Left ventricle myocardium inferior (tissue), 1 donor: ENCODE data around the gene UNC93A. TPM values are rescaled to one million over a fixed set of nuclear protein-coding genes. Genes with fewer than 3 reads are reported as not detected.
"Not testable (repeated sequence)": the region's sequence is repeated elsewhere in the genome, so short reads cannot be mapped to it uniquely, and the experiment has no call there.

ENCODE experiments used
- DNase-seq: peaks from one replicate; pipeline ENCODE4 v3.0.0-alpha.2; 2020
- H3K27ac ChIP-seq: fragments of 200-600 bp; replicated peaks from 2 replicates; pipeline ENCODE4 v1.8.0; 2021
- H3K27me3 ChIP-seq: fragments of 200-600 bp; 2 replicates; pipeline ENCODE4 v1.8.0; 2021; ENCODE audit warnings: low read depth
- H3K36me3 ChIP-seq: fragments of 200-600 bp; 2 replicates; pipeline ENCODE4 v1.8.0; 2021
- H3K4me1 ChIP-seq: fragments of 200-600 bp; 2 replicates; pipeline ENCODE4 v1.8.0; 2021
- H3K4me3 ChIP-seq: fragments of 200-600 bp; 2 replicates; pipeline ENCODE4 v1.8.0; 2021; ENCODE audit warnings: mild to moderate bottlenecking, moderate library complexity
- H3K9me3 ChIP-seq: fragments of 200-600 bp; replicated peaks from 2 replicates; pipeline ENCODE4 v1.8.0; 2021
- intact Hi-C: fragments of 100-400 bp; cut with micrococcal nuclease; formaldehyde crosslinking; loops from one replicate; pipeline ENCODE4 v1.11.0; 2022
- total RNA-seq: library from RNA; stranded (reverse); fragmentation: NEBNext Ultra II Directional; extraction: Animal tissue kit (Norgen Biotek cat#: 25700); gene quantifications from one replicate; pipeline ENCODE4 v1.2.1, GENCODE V29; 2021
- TF ChIP-seq, protein P1 (sequence below): fragments of 200-600 bp; IDR thresholded peaks from 2 replicates; pipeline ENCODE4 v1.8.0; 2021; ENCODE audit warnings: antibody characterized with exemption, mild to moderate bottlenecking, borderline replicate concordance
- donor health status: DM: no; HTN: yes; CAD: no; lungs with severe emphysema.

Gene UNC93A
- total RNA-seq, 1 donor from 2014 or later: not detected

DNA sequence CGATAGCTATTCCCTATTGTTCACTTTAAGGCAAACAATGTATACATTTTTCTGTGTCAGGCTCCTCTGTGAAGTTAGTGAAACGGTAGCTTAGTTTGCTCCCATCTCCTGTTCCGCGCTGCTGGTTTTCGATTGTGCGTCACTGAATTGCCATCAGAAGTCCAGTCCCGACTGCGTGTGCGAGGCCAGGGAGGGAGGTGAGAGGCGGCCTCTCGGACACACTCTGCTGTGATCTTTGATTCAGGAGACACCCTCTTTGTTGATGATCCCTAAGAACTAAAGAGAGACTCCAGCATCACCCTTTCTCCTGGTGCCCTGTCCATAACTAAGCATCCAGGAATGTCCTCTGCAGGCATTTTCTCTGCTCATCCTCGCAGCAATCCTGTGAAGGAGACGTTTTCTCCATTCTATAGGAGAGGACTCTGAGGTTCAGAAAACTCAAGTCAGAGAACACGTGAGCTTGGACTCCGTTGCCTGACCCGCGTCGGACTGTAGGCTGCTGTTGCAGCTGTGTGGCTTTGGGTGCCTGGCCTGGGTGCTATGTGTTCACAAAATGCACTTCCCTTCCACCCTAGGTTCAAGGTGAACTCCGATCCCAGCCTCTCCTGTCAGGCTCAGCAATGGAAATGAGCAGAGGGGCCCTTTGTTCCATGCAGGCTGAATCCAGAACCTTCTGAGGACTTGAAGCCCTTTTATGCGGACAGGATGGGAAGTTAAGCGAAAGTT lies 24.1 kb upstream of the UNC93A start:
- intact Hi-C loops: no loop called here
- H3K36me3 ChIP-seq: no peaks in the 10 kb centered on the region

DNA sequence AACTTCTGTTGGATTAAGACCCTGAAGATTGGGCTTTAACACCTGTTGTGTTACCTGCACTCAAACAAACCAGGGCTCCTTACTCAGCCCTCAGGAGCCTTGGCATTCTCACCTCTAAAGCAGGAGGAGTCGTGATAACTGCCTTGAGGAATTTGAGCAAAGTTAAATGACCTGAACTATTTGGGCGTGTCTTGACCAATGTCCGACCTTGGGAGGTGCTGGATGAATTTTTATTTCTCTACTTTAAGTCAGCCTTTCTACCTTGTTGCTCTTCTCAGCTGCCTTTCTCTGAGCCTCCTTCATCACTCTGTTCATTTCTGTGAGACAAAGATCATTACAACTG lies 23.6 kb upstream of the UNC93A start:
- H3K9me3 ChIP-seq, intact Hi-C loops, H3K36me3 ChIP-seq, H3K4me3 ChIP-seq, DNase-seq, H3K4me1 ChIP-seq, H3K27ac ChIP-seq: not testable (repeated sequence)
- peaks cover 47% of the 10 kb centered on the region for H3K27me3 ChIP-seq

More for the DNA sequence above, 24.1 kb upstream of the UNC93A start:
- peaks cover 47% of the 10 kb centered on the region for H3K27me3 ChIP-seq
- no peak for DNase-seq
- H3K27ac ChIP-seq: no peak overlapping the region
- TF ChIP-seq, protein P1, sequence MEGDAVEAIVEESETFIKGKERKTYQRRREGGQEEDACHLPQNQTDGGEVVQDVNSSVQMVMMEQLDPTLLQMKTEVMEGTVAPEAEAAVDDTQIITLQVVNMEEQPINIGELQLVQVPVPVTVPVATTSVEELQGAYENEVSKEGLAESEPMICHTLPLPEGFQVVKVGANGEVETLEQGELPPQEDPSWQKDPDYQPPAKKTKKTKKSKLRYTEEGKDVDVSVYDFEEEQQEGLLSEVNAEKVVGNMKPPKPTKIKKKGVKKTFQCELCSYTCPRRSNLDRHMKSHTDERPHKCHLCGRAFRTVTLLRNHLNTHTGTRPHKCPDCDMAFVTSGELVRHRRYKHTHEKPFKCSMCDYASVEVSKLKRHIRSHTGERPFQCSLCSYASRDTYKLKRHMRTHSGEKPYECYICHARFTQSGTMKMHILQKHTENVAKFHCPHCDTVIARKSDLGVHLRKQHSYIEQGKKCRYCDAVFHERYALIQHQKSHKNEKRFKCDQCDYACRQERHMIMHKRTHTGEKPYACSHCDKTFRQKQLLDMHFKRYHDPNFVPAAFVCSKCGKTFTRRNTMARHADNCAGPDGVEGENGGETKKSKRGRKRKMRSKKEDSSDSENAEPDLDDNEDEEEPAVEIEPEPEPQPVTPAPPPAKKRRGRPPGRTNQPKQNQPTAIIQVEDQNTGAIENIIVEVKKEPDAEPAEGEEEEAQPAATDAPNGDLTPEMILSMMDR: no peak
- H3K4me1 ChIP-seq: no peaks in the 10 kb centered on the region
- H3K4me3 ChIP-seq: no peak overlapping the region
- H3K9me3 ChIP-seq: peaks cover 9% of the 10 kb centered on the region

DNA sequence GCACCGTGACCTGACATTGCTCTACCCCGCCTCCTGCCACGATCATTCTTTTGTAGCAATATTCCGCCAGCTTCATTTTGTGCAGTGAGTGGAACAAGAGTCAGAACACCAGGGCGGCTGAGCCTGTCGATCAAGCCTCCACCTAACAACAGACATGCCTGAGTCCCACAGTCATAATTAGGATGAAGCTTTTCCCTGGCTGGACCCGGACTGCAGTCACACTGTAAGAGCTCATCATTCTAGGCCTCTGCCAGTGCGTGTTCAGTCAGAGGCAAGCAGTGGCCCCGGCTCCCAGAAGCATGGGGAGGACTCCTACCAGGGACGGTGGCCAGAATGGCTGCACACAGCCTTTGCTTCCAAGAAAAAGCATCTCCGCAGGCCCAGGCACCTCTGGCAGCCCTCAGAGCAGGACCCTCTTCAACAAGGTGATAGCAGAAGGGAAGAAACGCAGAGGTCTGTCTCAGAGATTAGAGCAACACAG lies 23.2 kb upstream of the UNC93A start:
- H3K36me3 ChIP-seq: no peaks in the 10 kb centered on the region
- H3K4me1 ChIP-seq: no peaks in the 10 kb centered on the region
- no peak overlapping the region for H3K4me3 ChIP-seq
- H3K27me3 ChIP-seq: peaks cover 45% of the 10 kb centered on the region
- DNase-seq: no peak
- TF ChIP-seq, protein P1: no peak
- intact Hi-C loops: no loop called here
- peaks cover 5% of the 10 kb centered on the region for H3K9me3 ChIP-seq
- H3K27ac ChIP-seq: no peak overlapping the region

DNA sequence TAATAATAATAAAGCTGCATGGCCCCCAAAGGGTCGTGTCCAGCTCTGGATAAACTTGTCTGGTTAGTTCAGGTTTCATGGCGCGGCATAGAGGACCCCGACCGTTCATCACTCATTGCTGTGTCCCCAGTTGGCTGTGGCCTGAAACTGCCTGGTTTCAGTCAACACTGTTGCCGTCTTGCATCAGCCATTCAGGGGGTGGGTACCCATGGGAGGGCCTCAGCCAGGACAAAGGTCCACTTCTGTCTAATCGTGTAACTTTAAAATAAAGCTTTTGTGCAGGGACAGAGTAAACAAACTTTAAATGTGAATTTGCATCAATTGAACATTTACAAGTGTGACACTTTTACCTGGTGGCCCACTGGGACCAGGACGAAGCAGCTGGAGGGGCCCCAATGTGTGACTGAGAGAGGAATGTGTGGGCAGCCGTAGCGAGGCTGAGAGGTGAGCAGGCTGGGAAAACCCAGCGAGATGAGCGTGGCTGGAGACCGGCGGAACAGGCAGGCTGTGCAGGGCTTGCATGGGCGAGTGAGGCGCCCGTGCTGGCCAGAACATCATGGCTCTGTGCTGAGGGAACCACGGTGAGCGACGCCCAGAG lies 22.3 kb upstream of the UNC93A start:
- Histone ChIP-seq H3K4me1 (no peaks in the 10 kb centered on the region), H3K27me3 (peaks cover 37% of the 10 kb centered on the region), H3K4me3 (no peak overlapping the region), H3K36me3 (no peaks in the 10 kb centered on the region), H3K9me3 (no peaks in the 10 kb centered on the region), H3K27ac (no peak overlapping the region)
- TF ChIP-seq, protein P1: no peak
- no peak for DNase-seq
- intact Hi-C loops: no loop called here

DNA sequence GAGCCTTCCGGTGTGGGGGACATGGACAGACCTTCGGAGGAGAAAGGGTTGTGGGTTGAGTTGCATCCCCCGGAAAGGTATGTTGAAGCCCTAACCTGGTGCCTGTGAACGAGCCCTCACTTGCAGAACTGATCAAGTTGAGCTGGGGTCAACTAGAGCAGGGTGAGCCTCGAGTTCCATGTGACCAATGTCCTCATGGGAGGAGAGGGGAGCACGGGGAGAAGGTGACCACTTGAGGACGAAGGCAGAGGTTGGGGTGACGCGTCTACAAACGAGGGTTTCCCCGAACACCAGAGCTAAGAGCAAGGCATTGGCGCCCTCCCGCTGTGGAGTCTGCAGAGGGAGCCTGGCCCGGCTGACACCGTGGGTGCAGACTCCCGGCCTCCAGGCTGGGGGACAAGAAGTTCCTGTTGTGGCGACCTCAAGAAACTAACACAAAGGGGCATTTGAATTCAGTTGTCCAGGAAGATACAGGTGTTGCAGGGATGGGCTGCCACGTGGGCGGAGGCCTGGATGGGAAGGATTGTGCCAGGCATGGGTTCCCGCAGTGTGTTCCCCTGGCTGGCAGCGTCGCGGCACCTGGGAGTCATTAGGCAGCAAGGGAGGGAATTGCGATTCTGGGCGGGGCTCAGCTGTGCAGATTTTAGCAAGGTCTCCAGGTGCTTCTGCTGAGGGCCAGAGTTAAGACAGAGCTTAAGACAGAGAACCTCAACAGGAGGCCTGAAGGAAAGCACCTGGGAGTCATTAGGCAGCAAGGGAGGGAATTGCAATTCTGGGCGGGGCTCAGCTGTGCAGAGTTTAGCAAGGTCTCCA lies 20.4 kb upstream of the UNC93A start:
- H3K4me3 ChIP-seq: no peak overlapping the region
- H3K27me3 ChIP-seq: peaks cover 27% of the 10 kb centered on the region
- intact Hi-C loops: no loop called here
- H3K4me1 ChIP-seq: no peaks in the 10 kb centered on the region
- no peaks in the 10 kb centered on the region for H3K36me3 ChIP-seq
- TF ChIP-seq, protein P1: no peak
- no peaks in the 10 kb centered on the region for H3K9me3 ChIP-seq
- DNase-seq: no peak
- H3K27ac ChIP-seq: no peak overlapping the region
